K562 (cell line): ENCODE measurements around the gene PILRA. TPM values are rescaled to one million over a fixed set of nuclear protein-coding genes. Genes with fewer than 3 reads are reported as not detected.

ENCODE experiments used
- E2F5 ChIP-seq: sonication (generic); formaldehyde crosslinking; IDR thresholded peaks from 2 replicates; pipeline ENCODE4 v1.8.0; 2022; ENCODE audit warnings: mild to moderate bottlenecking, missing genetic modification reagents
- FOXP4 ChIP-seq: sonication (generic); formaldehyde crosslinking; IDR thresholded peaks from 2 replicates; pipeline ENCODE4 v1.8.0; 2022; ENCODE audit warnings: mild to moderate bottlenecking, missing genetic modification reagents, borderline replicate concordance
- HOXB6 ChIP-seq: fragments of 250-450 bp; sonication (Bioruptor Pico); IDR thresholded peaks from 2 replicates; pipeline ENCODE4 v1.5.1; 2022; ENCODE audit warnings: mild to moderate bottlenecking, borderline replicate concordance
- POLR3A ChIP-seq: IDR thresholded peaks from 2 replicates; pipeline ENCODE4 v1.6.1; 2011; ENCODE audit warnings: borderline replicate concordance, mild to moderate bottlenecking, moderate library complexity; ENCODE audit not compliant: insufficient read length, insufficient read depth; ENCODE audit errors: extremely low read depth
- SRF ChIP-seq, 2 experiments: fragments of 250-450, 450-650 bp in 1 of 2; sonication (Bioruptor Pico) in 1 of 2; sonication (generic) in 1 of 2; formaldehyde crosslinking; IDR thresholded peaks; 2 replicates each; pipeline versions ENCODE4 v1.5.0 to v1.5.1; 2020 to 2022; ENCODE audit warnings: mild to moderate bottlenecking in 1 of 2, missing genetic modification reagents in 1 of 2
- ZNF197 ChIP-seq: fragments of 200-800 bp; sonication (Bioruptor generic); IDR thresholded peaks from 2 replicates; pipeline ENCODE4 v1.6.1; 2016; ENCODE audit warnings: low read depth, missing genetic modification characterization, missing compliant biosample characterization
- ZNF224 ChIP-seq: sonication (generic); formaldehyde crosslinking; IDR thresholded peaks from 2 replicates; pipeline ENCODE4 v1.8.0; 2022; ENCODE audit warnings: mild to moderate bottlenecking, missing genetic modification reagents
- ZNF740 ChIP-seq, 3 experiments: fragments of 200-800 bp in 1 of 3; sonication (Bioruptor generic) in 1 of 3; sonication (generic) in 1 of 3; formaldehyde crosslinking in 1 of 3; IDR thresholded peaks; 2 replicates each; pipeline versions ENCODE4 v1.6.1 to v1.8.0; 2016 to 2022; ENCODE audit warnings: mild to moderate bottlenecking in 2 of 3, missing compliant biosample characterization in 2 of 3, missing genetic modification characterization in 2 of 3, missing genetic modification reagents in 1 of 3
- polyA plus RNA-seq, 8 experiments: library from polyadenylated mRNA; depleted of rRNA in 4 of 8; stranded (reverse) in 5 of 8; unstranded in 3 of 8; fragments of >200 nt; fragmentation: Nextera tagmentation in 2 of 8; fragmentation: Illumina TruSeq in 1 of 8; extraction: Ambion mirVana in 2 of 8; extraction: Trizol in 1 of 8; gene quantifications; 2 replicates each; pipeline versions ENCODE4 v1.2.1 to v1.2.3, GENCODE V29; 2011 to 2014; ENCODE audit warnings: inconsistent platforms in 1 of 8, missing spikeins in 1 of 8
- total RNA-seq, 7 experiments: library from RNA; depleted of rRNA in 6 of 7; stranded (reverse); fragments of >200 nt in 6 of 7; fragmentation: Illumina TruSeq in 2 of 7; extraction: Trizol in 2 of 7; gene quantifications; 2 replicates each; pipeline versions ENCODE4 v1.2.1 to v1.2.3, GENCODE V29; 2011 to 2021; ENCODE audit warnings: low replicate concordance in 1 of 7
- TF ChIP-seq, protein P1 (sequence below): sonication (generic); formaldehyde crosslinking; IDR thresholded peaks from 2 replicates; pipeline ENCODE4 v1.8.0; 2022; ENCODE audit warnings: missing genetic modification reagents, mild to moderate bottlenecking, borderline replicate concordance
- TF ChIP-seq, protein P2 (sequence below): sonication (generic); formaldehyde crosslinking; IDR thresholded peaks from 2 replicates; pipeline ENCODE4 v1.8.1; 2023; ENCODE audit warnings: mild to moderate bottlenecking, missing genetic modification reagents
- TF ChIP-seq, protein P3 (sequence below), 2 experiments: IDR thresholded peaks; 2 replicates each; pipeline ENCODE4 v1.6.1; 2011; ENCODE audit warnings: borderline replicate concordance in 1 of 2, control low read depth in 1 of 2, low read depth in 1 of 2, low read length in 1 of 2, mild to moderate bottlenecking in 1 of 2, mixed read lengths in 1 of 2, moderate library complexity in 1 of 2; ENCODE audit not compliant: insufficient read depth in 1 of 2, insufficient read length in 1 of 2, poor library complexity in 1 of 2, severe bottlenecking in 1 of 2; ENCODE audit errors: extremely low read depth in 1 of 2
- TF ChIP-seq, protein P4 (sequence below): sonication (generic); formaldehyde crosslinking; IDR thresholded peaks from 2 replicates; pipeline ENCODE4 v1.8.0; 2022; ENCODE audit warnings: mild to moderate bottlenecking, low read depth, missing genetic modification reagents

The PILRA gene
- total and polyA plus RNA-seq, 9 of the 15 experiments (the other 6 are each of a cell fraction or from before 2014, with no cell fraction given), result 0.13 to 1.8 (median 0.62) TPM

- TF ChIP-seq ZNF224 (CRISPR knock-in tag) (peak; percentile 91), FOXP4 (CRISPR knock-in tag) (peak; percentile 96; the same call in 1 of the 2 replicates), HOXB6 (CRISPR knock-in tag) (no peak), E2F5 (peak; percentile 99; the same call in 1 of the 2 replicates), SRF (CRISPR knock-in tag; IDR thresholded peaks at IDR 0.05) (peak; percentile 69 to 71; a peak in 3 of 4 replicates), ZNF740 (CRISPR knock-in tag; IDR thresholded peaks at IDR 0.05) (peak; percentile 92), ZNF740 (tag; IDR thresholded peaks at IDR 0.05) (peak; percentile 13 to 72; a peak in 2 of 4 replicates), POLR3A (no peak), ZNF197 (no peak)
- TF ChIP-seq, protein P1, sequence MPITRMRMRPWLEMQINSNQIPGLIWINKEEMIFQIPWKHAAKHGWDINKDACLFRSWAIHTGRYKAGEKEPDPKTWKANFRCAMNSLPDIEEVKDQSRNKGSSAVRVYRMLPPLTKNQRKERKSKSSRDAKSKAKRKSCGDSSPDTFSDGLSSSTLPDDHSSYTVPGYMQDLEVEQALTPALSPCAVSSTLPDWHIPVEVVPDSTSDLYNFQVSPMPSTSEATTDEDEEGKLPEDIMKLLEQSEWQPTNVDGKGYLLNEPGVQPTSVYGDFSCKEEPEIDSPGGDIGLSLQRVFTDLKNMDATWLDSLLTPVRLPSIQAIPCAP (CRISPR knock-in tag), result peak; percentile 98
- TF ChIP-seq, protein P2, sequence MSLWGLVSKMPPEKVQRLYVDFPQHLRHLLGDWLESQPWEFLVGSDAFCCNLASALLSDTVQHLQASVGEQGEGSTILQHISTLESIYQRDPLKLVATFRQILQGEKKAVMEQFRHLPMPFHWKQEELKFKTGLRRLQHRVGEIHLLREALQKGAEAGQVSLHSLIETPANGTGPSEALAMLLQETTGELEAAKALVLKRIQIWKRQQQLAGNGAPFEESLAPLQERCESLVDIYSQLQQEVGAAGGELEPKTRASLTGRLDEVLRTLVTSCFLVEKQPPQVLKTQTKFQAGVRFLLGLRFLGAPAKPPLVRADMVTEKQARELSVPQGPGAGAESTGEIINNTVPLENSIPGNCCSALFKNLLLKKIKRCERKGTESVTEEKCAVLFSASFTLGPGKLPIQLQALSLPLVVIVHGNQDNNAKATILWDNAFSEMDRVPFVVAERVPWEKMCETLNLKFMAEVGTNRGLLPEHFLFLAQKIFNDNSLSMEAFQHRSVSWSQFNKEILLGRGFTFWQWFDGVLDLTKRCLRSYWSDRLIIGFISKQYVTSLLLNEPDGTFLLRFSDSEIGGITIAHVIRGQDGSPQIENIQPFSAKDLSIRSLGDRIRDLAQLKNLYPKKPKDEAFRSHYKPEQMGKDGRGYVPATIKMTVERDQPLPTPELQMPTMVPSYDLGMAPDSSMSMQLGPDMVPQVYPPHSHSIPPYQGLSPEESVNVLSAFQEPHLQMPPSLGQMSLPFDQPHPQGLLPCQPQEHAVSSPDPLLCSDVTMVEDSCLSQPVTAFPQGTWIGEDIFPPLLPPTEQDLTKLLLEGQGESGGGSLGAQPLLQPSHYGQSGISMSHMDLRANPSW, result peak; percentile 80; the same call in 1 of the 2 replicates
- TF ChIP-seq, protein P3, sequence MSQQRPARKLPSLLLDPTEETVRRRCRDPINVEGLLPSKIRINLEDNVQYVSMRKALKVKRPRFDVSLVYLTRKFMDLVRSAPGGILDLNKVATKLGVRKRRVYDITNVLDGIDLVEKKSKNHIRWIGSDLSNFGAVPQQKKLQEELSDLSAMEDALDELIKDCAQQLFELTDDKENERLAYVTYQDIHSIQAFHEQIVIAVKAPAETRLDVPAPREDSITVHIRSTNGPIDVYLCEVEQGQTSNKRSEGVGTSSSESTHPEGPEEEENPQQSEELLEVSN (IDR thresholded peaks at IDR 0.05; ENCODE audit: borderline replicate concordance in 1 of 2, extremely low read depth in 1 of 2, insufficient read depth in 1 of 2, insufficient read length in 1 of 2, low read depth in 1 of 2, low read length in 1 of 2, poor library complexity in 1 of 2, severe bottlenecking in 1 of 2), result peak; percentile 100
- TF ChIP-seq, protein P4, sequence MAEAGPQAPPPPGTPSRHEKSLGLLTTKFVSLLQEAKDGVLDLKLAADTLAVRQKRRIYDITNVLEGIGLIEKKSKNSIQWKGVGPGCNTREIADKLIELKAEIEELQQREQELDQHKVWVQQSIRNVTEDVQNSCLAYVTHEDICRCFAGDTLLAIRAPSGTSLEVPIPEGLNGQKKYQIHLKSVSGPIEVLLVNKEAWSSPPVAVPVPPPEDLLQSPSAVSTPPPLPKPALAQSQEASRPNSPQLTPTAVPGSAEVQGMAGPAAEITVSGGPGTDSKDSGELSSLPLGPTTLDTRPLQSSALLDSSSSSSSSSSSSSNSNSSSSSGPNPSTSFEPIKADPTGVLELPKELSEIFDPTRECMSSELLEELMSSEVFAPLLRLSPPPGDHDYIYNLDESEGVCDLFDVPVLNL (CRISPR knock-in tag), result peak; percentile 92
Measured at GRCh38 chr7:100428199-100428966, 55.1 kb downstream of the PILRA start, which contains the start of gene ZCWPW1 (continued).
